Measurements from ENCODE around the gene TNK1. TPM values are rescaled to one million over a fixed set of nuclear protein-coding genes. Genes with fewer than 3 reads are reported as not detected.

Gene TNK1
- total RNA-seq, 1 experiment from 2014 or later, result 6.4 TPM

GRCh38 chr17:7409716-7410115, 28.8 kb downstream of the TNK1 start:
- Mint-ChIP-seq H3K27me3 (ENCODE audit: insufficient read depth, unreplicated experiment) (no peaks in the 10 kb centered on the region), H3K27ac (ENCODE audit: low read depth, unreplicated experiment) (no peak overlapping the region), H3K36me3 (ENCODE audit: insufficient read depth, unreplicated experiment) (peaks cover 12% of the 10 kb centered on the region), H3K4me1 (ENCODE audit: insufficient read depth, unreplicated experiment) (peaks cover 10% of the 10 kb centered on the region), H3K4me3 (ENCODE audit: unreplicated experiment) (no peak overlapping the region), H3K9me3 (ENCODE audit: unreplicated experiment) (no peaks in the 10 kb centered on the region)
- DNase-seq (ENCODE audit: unreplicated experiment), result no peak
- BruUV-seq (replicated peaks), result no TSS peak
- intact Hi-C loops (cut with micrococcal nuclease), result no loop called here
- TF ChIP-seq, protein P1, sequence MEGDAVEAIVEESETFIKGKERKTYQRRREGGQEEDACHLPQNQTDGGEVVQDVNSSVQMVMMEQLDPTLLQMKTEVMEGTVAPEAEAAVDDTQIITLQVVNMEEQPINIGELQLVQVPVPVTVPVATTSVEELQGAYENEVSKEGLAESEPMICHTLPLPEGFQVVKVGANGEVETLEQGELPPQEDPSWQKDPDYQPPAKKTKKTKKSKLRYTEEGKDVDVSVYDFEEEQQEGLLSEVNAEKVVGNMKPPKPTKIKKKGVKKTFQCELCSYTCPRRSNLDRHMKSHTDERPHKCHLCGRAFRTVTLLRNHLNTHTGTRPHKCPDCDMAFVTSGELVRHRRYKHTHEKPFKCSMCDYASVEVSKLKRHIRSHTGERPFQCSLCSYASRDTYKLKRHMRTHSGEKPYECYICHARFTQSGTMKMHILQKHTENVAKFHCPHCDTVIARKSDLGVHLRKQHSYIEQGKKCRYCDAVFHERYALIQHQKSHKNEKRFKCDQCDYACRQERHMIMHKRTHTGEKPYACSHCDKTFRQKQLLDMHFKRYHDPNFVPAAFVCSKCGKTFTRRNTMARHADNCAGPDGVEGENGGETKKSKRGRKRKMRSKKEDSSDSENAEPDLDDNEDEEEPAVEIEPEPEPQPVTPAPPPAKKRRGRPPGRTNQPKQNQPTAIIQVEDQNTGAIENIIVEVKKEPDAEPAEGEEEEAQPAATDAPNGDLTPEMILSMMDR (IDR thresholded peaks at IDR 0.05; ENCODE audit: unreplicated experiment), result no peak
- CTCF ChIA-PET, result no interaction called here
- POLR2A ChIA-PET, result interaction anchor here (0.7 kb wide), 1 partner anchor 1944 kb away, joined by 3 read pairs; no protein-coding TSS in a partner anchor

DNA sequence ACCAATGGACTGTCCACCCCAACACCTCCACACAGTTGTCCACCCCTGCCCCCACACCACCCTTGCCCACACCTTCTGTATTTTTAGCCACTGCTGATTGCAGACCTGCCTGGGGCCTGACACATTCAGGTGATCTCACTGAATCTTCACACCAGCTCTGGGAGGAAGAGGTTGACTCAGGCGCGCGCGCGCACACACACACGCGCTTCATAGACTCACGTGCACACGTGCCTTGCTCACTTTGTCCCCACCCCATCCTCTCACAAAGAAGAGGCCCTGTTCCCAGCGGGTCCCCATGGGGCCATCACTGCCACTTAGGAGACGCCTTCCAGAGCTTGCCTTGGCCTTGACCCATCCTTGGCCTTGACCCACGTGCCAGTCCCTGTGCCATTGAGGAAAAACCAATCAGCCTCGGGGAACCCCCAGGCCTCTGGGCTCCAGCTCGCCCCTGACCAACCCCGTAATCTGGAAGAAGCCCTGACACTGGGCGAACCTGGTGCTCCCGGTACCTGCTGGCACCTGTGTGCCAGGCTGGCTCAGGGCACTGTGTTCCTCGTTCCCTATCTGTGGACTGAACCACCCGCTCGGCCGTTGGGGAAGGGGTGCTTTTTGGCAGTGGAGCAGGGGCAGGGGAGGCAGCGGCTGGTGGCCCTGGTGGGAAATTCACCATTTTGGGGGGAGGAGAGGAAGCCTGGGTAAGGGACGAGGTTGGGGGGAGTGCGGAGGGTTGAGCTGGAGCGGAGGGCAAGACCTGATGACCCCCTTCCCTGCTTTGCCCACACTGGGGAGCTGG, 29.9 kb downstream of the TNK1 start:
- no peak overlapping the region for H3K27ac Mint-ChIP-seq (ENCODE audit: low read depth, unreplicated experiment)
- TF ChIP-seq, protein P1 (IDR thresholded peaks at IDR 0.05; ENCODE audit: unreplicated experiment), result no peak
- no peak for DNase-seq (ENCODE audit: unreplicated experiment)
- intact Hi-C loops (cut with micrococcal nuclease), result no loop called here
- no peaks in the 10 kb centered on the region for H3K27me3 Mint-ChIP-seq (ENCODE audit: insufficient read depth, unreplicated experiment)
- H3K4me1 Mint-ChIP-seq (ENCODE audit: insufficient read depth, unreplicated experiment), result peaks cover 5% of the 10 kb centered on the region
- POLR2A ChIA-PET, result interaction anchor here (0.7 kb wide), 1 partner anchor 29 kb away, joined by 3 read pairs; no protein-coding TSS in a partner anchor
- no TSS peak for BruUV-seq (replicated peaks)
- H3K9me3 Mint-ChIP-seq (ENCODE audit: unreplicated experiment), result no peaks in the 10 kb centered on the region
- H3K4me3 Mint-ChIP-seq (ENCODE audit: unreplicated experiment), result no peak overlapping the region
- H3K36me3 Mint-ChIP-seq (ENCODE audit: insufficient read depth, unreplicated experiment), result peaks cover 12% of the 10 kb centered on the region
- CTCF ChIA-PET, result no interaction called here

GRCh38 chr17:7411427-7411750, 30.5 kb downstream of the TNK1 start:
- POLR2A ChIA-PET, result interaction anchor here (0.7 kb wide), 1 partner anchor 30 kb away, joined by 3 read pairs; no protein-coding TSS in a partner anchor
- intact Hi-C loops (cut with micrococcal nuclease), result no loop called here
- H3K4me3 Mint-ChIP-seq (ENCODE audit: unreplicated experiment), result no peak overlapping the region
- H3K27me3 Mint-ChIP-seq (ENCODE audit: insufficient read depth, unreplicated experiment), result no peaks in the 10 kb centered on the region
- CTCF ChIA-PET, result no interaction called here
- no peak for DNase-seq (ENCODE audit: unreplicated experiment)
- BruUV-seq (replicated peaks), result no TSS peak
- peaks cover under 1% of the 10 kb centered on the region for H3K4me1 Mint-ChIP-seq (ENCODE audit: insufficient read depth, unreplicated experiment)
- TF ChIP-seq, protein P1 (IDR thresholded peaks at IDR 0.05; ENCODE audit: unreplicated experiment), result no peak
- H3K9me3 Mint-ChIP-seq (ENCODE audit: unreplicated experiment), result no peaks in the 10 kb centered on the region
- no peak overlapping the region for H3K27ac Mint-ChIP-seq (ENCODE audit: low read depth, unreplicated experiment)
- H3K36me3 Mint-ChIP-seq (ENCODE audit: insufficient read depth, unreplicated experiment), result peaks cover 12% of the 10 kb centered on the region

GRCh38 chr17:7413346-7413985, 32.6 kb downstream of the TNK1 start:
- ChIA-PET POLR2A (interaction anchor here (0.6 to 1.0 kb wide), 3 partner anchors 9 to 145 kb away, joined by 3 to 8 read pairs (median 3); partner anchors contain the start of genes TMEM256 and TNFSF13), CTCF (interaction anchor here (0.5 kb wide), 1 partner anchor 61 kb away, joined by 4 read pairs; no protein-coding TSS in a partner anchor)

More at GRCh38 chr17:7413346-7413985, 32.6 kb downstream of the TNK1 start:
- peaks cover 12% of the 10 kb centered on the region for H3K36me3 Mint-ChIP-seq (ENCODE audit: insufficient read depth, unreplicated experiment)
- peak; percentile 33 for DNase-seq (ENCODE audit: unreplicated experiment)
- H3K4me1 Mint-ChIP-seq (ENCODE audit: insufficient read depth, unreplicated experiment), result peaks cover 5% of the 10 kb centered on the region
- no peaks in the 10 kb centered on the region for H3K27me3 Mint-ChIP-seq (ENCODE audit: insufficient read depth, unreplicated experiment)
- intact Hi-C loops (cut with micrococcal nuclease), result no loop called here
- TF ChIP-seq, protein P1 (IDR thresholded peaks at IDR 0.05; ENCODE audit: unreplicated experiment), result no peak
- H3K27ac Mint-ChIP-seq (ENCODE audit: low read depth, unreplicated experiment), result no peak overlapping the region
- no TSS peak for BruUV-seq (replicated peaks)
- no peaks in the 10 kb centered on the region for H3K9me3 Mint-ChIP-seq (ENCODE audit: unreplicated experiment)
- H3K4me3 Mint-ChIP-seq (ENCODE audit: unreplicated experiment), result no peak overlapping the region
